ENCODE results near the gene PDE5A. TPM values are rescaled to one million over a fixed set of nuclear protein-coding genes. Genes with fewer than 3 reads are reported as not detected.
"Not testable (repeated sequence)": the region's sequence is repeated elsewhere in the genome, so short reads cannot be mapped to it uniquely, and the experiment has no call there.

The PDE5A gene
- total and polyA plus RNA-seq, 12 donors: 1.5 to 17.4 (median 9.9) TPM

- intact Hi-C loops (cut with DNase I): loop anchor here in 1 of 10 donors (10.0 kb wide), 1 partner anchor 164 kb away; no protein-coding TSS in a partner anchor
- Histone ChIP-seq H3K4me3 (no peak overlapping the region), H3K9me3 (peaks cover 0 to 3% (median 0%) of the 10 kb centered on the region in 11 donors), H3K27ac (peak overlapping the region in 3 of 10 donors; percentile 56 to 67 (median 66)), H3K27me3 (no peaks in the 10 kb centered on the region), H3K36me3 (peaks cover 0 to 79% (median 9%) of the 10 kb centered on the region in 9 donors), H3K4me1 (peaks cover 0 to 16% (median 0%) of the 10 kb centered on the region in 9 donors)
- ATAC-seq (peak in 5 of 8 donors; percentile 53 to 88 (median 79)), DNase-seq (no peak)
- no peak for TF ChIP-seq CTCF (IDR thresholded peaks at IDR 0.05)
These were observed 150.0 kb downstream of the PDE5A start for GRCh38 chr4:119478446-119479179.

GRCh38 chr4:119477412-119478053, 151.1 kb downstream of the PDE5A start:
- Histone ChIP-seq H3K36me3 (peaks cover 0 to 72% (median 9%) of the 10 kb centered on the region in 9 donors), H3K27ac (peak overlapping the region in 5 of 10 donors; percentile 45 to 67 (median 61)), H3K27me3 (no peaks in the 10 kb centered on the region), H3K4me3 (no peak overlapping the region), H3K4me1 (peaks cover 0 to 16% (median 0%) of the 10 kb centered on the region in 9 donors), H3K9me3 (peaks cover 0 to 2% (median 0%) of the 10 kb centered on the region in 11 donors)
- DNase-seq (no peak), ATAC-seq (peak in 6 of 8 donors; percentile 29 to 92 (median 78))
- intact Hi-C loops (cut with DNase I): loop anchor here in 1 of 10 donors (10.0 kb wide), 1 partner anchor 163 kb away; no protein-coding TSS in a partner anchor
- no peak for TF ChIP-seq CTCF (IDR thresholded peaks at IDR 0.05)

GRCh38 chr4:119471259-119471658, 157.3 kb downstream of the PDE5A start:
- Histone ChIP-seq H3K36me3 (peaks cover 0 to 67% (median 16%) of the 10 kb centered on the region in 9 donors), H3K4me1 (peaks cover 0 to 8% (median 0%) of the 10 kb centered on the region in 9 donors), H3K27me3 (no peaks in the 10 kb centered on the region), H3K4me3 (no peak overlapping the region), H3K9me3 (no peaks in the 10 kb centered on the region), H3K27ac (no peak overlapping the region)
- TF ChIP-seq CTCF (IDR thresholded peaks at IDR 0.05): no peak
- ATAC-seq: no peak
- no peak for DNase-seq
- intact Hi-C loops (cut with DNase I): loop anchor here in 1 of 10 donors (10.0 kb wide), 1 partner anchor 156 kb away; no protein-coding TSS in a partner anchor
- WGBS, 2 donors: 67 to 70% methylated on average over 3 of the region's 3 CpGs

GRCh38 chr4:119470737-119471063, 157.9 kb downstream of the PDE5A start:
- DNase-seq, H3K4me3 ChIP-seq, H3K27me3 ChIP-seq, H3K9me3 ChIP-seq, H3K27ac ChIP-seq, H3K4me1 ChIP-seq, ATAC-seq: not testable (repeated sequence)
- intact Hi-C loops (cut with DNase I): loop anchor here in 1 of 10 donors (10.0 kb wide), 1 partner anchor 156 kb away; no protein-coding TSS in a partner anchor
- peaks cover 0 to 72% (median 16%) of the 10 kb centered on the region in 9 donors for H3K36me3 ChIP-seq

GRCh38 chr4:119470021-119470736, 158.4 kb downstream of the PDE5A start:
- H3K4me1 ChIP-seq, H3K27me3 ChIP-seq, H3K27ac ChIP-seq, H3K9me3 ChIP-seq, ATAC-seq, DNase-seq, H3K4me3 ChIP-seq: not testable (repeated sequence)
- WGBS, 2 donors: 76 to 85% methylated on average over 2 of the region's 2 CpGs
- H3K36me3 ChIP-seq: peaks cover 0 to 77% (median 12%) of the 10 kb centered on the region in 9 donors
- intact Hi-C loops (cut with DNase I): loop anchor here in 1 of 10 donors (10.0 kb wide), 1 partner anchor 155 kb away; no protein-coding TSS in a partner anchor

GRCh38 chr4:119469039-119469438, 159.6 kb downstream of the PDE5A start:
- ATAC-seq; H3K9me3 ChIP-seq; H3K27ac ChIP-seq; DNase-seq; H3K27me3 ChIP-seq; H3K4me1 ChIP-seq; H3K4me3 ChIP-seq; intact Hi-C loops (cut with DNase I): not testable (repeated sequence)
- H3K36me3 ChIP-seq: peaks cover 0 to 87% (median 12%) of the 10 kb centered on the region in 9 donors
- WGBS, 2 donors: 83 to 84% methylated on average over 3 of the region's 3 CpGs
